Neural cell (in vitro differentiated cells): Measurements from ENCODE around the gene NKPD1. TPM values are rescaled to one million over a fixed set of nuclear protein-coding genes. Genes with fewer than 3 reads are reported as not detected.

Experiments
- H2AFZ ChIP-seq: fragments of 200-600, 300-800 bp; sonication (generic), shearing (Covaris generic); 2 replicates; pipeline ENCODE4 v1.6.0; 2014; ENCODE audit warnings: low read depth, mild to moderate bottlenecking, antibody characterized with exemption, low read length, moderate library complexity
- H3F3A ChIP-seq: fragments of 200-600 bp; shearing (Covaris generic); 2 replicates; pipeline ENCODE4 v1.6.1; 2016; ENCODE audit warnings: mild to moderate bottlenecking, moderate library complexity, mixed read lengths, antibody characterized with exemption, low read length; ENCODE audit not compliant: insufficient read depth, poor library complexity, severe bottlenecking
- H3K27ac ChIP-seq: fragments of 200-600, 300-800 bp; sonication (generic), shearing (Covaris generic); 2 replicates; pipeline ENCODE4 v1.5.1; 2014; ENCODE audit warnings: mild to moderate bottlenecking, low read length, moderate library complexity
- H3K27me3 ChIP-seq: fragments of 300-800, 200-600 bp; sonication (generic), shearing (Covaris generic); 2 replicates; pipeline ENCODE4 v1.6.0; 2014; ENCODE audit warnings: mild to moderate bottlenecking, low read depth, low read length, moderate library complexity; ENCODE audit not compliant: insufficient read depth
- H3K36me3 ChIP-seq: fragments of 300-800, 200-600 bp; sonication (generic), shearing (Covaris generic); 2 replicates; pipeline ENCODE4 v1.5.1; 2014; ENCODE audit warnings: mild to moderate bottlenecking, antibody characterized with exemption, low read length, moderate library complexity; ENCODE audit not compliant: insufficient read depth
- H3K4me2 ChIP-seq: fragments of 300-800, 200-600 bp; sonication (generic), shearing (Covaris generic); 2 replicates; pipeline ENCODE4 v1.6.0; 2014; ENCODE audit warnings: mild to moderate bottlenecking, low read length
- H3K4me3 ChIP-seq: fragments of 300-800, 200-600 bp; sonication (generic), shearing (Covaris generic); 2 replicates; pipeline ENCODE4 v1.5.1; 2014; ENCODE audit warnings: mild to moderate bottlenecking, low read length, moderate library complexity
- H3K79me2 ChIP-seq: fragments of 200-600 bp; shearing (Covaris generic); replicated peaks from 2 replicates; pipeline ENCODE4 v1.6.0; 2014; ENCODE audit warnings: mild to moderate bottlenecking, low read length, moderate library complexity; ENCODE audit not compliant: insufficient read depth
- H3K9ac ChIP-seq: fragments of 300-800, 200-600 bp; sonication (generic), shearing (Covaris generic); 2 replicates; pipeline ENCODE4 v1.6.1; 2016; ENCODE audit warnings: mild to moderate bottlenecking, low read length, mixed read lengths
- H3K9me2 ChIP-seq: fragments of 200-600 bp; shearing (Covaris generic); 2 replicates; pipeline ENCODE4 v1.6.1; 2016; ENCODE audit warnings: mild to moderate bottlenecking, low read length, mixed read lengths; ENCODE audit not compliant: insufficient read depth
- H3K9me3 ChIP-seq: fragments of 200-600, 300-800 bp; sonication (generic), shearing (Covaris generic); 2 replicates; pipeline ENCODE4 v1.6.1; 2016; ENCODE audit warnings: mild to moderate bottlenecking, mixed run types, low read length, moderate library complexity, mixed read lengths
- H4K20me1 ChIP-seq: fragments of 200-600 bp; shearing (Covaris generic); 2 replicates; pipeline ENCODE4 v1.6.1; 2016; ENCODE audit warnings: mild to moderate bottlenecking, mixed run types; ENCODE audit not compliant: insufficient read depth
- CTCF ChIP-seq: fragments of 450-650 bp; IDR thresholded peaks from 2 replicates; pipeline ENCODE4 v1.5.1; 2014; ENCODE audit warnings: antibody characterized with exemption, mild to moderate bottlenecking, moderate library complexity; ENCODE audit not compliant: poor library complexity, severe bottlenecking
- EP300 ChIP-seq: fragments of 450-650 bp; conservative IDR thresholded peaks from 2 replicates; pipeline ENCODE4 v1.6.1; 2014; ENCODE audit warnings: antibody characterized with exemption, mild to moderate bottlenecking, moderate library complexity; ENCODE audit not compliant: poor library complexity, severe bottlenecking
- EZH2 ChIP-seq: fragments of 200-600, 300-800 bp; shearing (Covaris generic), sonication (generic); IDR thresholded peaks from 2 replicates; pipeline ENCODE4 v1.6.1; 2014; ENCODE audit warnings: antibody characterized with exemption, low read length, borderline replicate concordance, mild to moderate bottlenecking; ENCODE audit not compliant: insufficient read depth, poor library complexity, severe bottlenecking
- MXI1 ChIP-seq: fragments of 450-650 bp; conservative IDR thresholded peaks from 2 replicates; pipeline ENCODE4 v1.6.1; 2014; ENCODE audit warnings: antibody characterized with exemption, mild to moderate bottlenecking; ENCODE audit not compliant: poor library complexity, severe bottlenecking
- POLR2AphosphoS5 ChIP-seq: IDR thresholded peaks from 2 replicates; pipeline ENCODE4 v1.6.1; 2012
- RAD21 ChIP-seq: fragments of 450-650 bp; conservative IDR thresholded peaks from 2 replicates; pipeline ENCODE4 v1.6.1; 2014; ENCODE audit warnings: antibody characterized with exemption, mild to moderate bottlenecking, moderate library complexity
- SMC3 ChIP-seq: fragments of 450-650 bp; conservative IDR thresholded peaks from 2 replicates; pipeline ENCODE4 v1.6.1; 2014; ENCODE audit warnings: antibody characterized with exemption, mild to moderate bottlenecking, moderate library complexity; ENCODE audit not compliant: poor library complexity
- TAF1 ChIP-seq: IDR thresholded peaks from 2 replicates; pipeline ENCODE4 v1.6.1; 2012; ENCODE audit warnings: low read depth
- polyA plus RNA-seq: library from polyadenylated mRNA; depleted of rRNA; stranded (reverse); fragments of >200 nt; gene quantifications from 2 replicates; pipeline ENCODE4 v1.2.3, GENCODE V29; 2014
- TF ChIP-seq, protein P1 (sequence below): IDR thresholded peaks from 2 replicates; pipeline ENCODE4 v1.6.1; 2012; ENCODE audit warnings: borderline replicate concordance

The NKPD1 gene
- polyA plus RNA-seq, 1 donor from 2014 or later, result 2.8 TPM

DNA sequence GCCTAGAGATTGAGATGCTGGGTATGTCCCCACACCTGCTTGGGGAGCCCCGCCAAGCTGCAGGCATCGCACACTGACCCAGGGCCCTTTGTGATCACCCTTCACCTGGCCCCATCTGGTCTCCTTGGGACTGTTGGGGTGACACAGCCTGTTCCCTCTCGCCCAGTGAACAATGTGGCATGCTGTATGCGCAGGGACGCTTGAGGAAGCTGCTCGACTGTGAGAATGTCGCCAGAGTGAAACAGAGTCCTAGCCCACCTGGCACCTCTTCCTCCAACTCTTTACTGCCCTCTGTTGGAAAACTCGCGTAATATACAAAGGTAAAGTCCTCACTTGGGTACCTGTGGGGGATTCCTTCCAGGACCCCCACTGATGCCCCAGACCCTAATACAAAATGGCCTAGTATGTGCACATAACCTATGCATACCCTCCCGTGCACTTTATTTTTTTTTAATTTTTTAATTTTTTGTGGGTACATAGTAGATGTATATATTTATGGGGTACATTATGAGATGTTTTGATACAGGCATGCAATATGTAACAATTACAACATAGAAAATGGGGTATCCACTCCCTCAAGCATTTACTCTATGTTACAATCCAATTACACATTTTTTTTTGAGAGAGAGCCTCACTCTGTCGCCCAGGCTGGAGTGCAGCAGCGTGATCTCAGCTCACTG, 26.8 kb upstream of the NKPD1 start:
- TF ChIP-seq SMC3 (peak; percentile 75), TAF1 (no peak), CTCF (peak; percentile 71), EZH2 (no peak), POLR2AphosphoS5 (no peak), EP300 (no peak), MXI1 (no peak), RAD21 (peak; percentile 71)
- TF ChIP-seq, protein P1, sequence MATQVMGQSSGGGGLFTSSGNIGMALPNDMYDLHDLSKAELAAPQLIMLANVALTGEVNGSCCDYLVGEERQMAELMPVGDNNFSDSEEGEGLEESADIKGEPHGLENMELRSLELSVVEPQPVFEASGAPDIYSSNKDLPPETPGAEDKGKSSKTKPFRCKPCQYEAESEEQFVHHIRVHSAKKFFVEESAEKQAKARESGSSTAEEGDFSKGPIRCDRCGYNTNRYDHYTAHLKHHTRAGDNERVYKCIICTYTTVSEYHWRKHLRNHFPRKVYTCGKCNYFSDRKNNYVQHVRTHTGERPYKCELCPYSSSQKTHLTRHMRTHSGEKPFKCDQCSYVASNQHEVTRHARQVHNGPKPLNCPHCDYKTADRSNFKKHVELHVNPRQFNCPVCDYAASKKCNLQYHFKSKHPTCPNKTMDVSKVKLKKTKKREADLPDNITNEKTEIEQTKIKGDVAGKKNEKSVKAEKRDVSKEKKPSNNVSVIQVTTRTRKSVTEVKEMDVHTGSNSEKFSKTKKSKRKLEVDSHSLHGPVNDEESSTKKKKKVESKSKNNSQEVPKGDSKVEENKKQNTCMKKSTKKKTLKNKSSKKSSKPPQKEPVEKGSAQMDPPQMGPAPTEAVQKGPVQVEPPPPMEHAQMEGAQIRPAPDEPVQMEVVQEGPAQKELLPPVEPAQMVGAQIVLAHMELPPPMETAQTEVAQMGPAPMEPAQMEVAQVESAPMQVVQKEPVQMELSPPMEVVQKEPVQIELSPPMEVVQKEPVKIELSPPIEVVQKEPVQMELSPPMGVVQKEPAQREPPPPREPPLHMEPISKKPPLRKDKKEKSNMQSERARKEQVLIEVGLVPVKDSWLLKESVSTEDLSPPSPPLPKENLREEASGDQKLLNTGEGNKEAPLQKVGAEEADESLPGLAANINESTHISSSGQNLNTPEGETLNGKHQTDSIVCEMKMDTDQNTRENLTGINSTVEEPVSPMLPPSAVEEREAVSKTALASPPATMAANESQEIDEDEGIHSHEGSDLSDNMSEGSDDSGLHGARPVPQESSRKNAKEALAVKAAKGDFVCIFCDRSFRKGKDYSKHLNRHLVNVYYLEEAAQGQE, result no peak
- H3K27me3 ChIP-seq, result no peaks in the 10 kb centered on the region
- no peaks in the 10 kb centered on the region for H3K9me2 ChIP-seq
- no peak overlapping the region for H3K4me2 ChIP-seq
- no peaks in the 10 kb centered on the region for H3K36me3 ChIP-seq
- H3K27ac ChIP-seq, result no peak overlapping the region
- no peaks in the 10 kb centered on the region for H3K9me3 ChIP-seq
- no peak overlapping the region for H3K4me3 ChIP-seq
- no peak overlapping the region for H2AFZ ChIP-seq
- H3K79me2 ChIP-seq, result no peaks in the 10 kb centered on the region
- no peaks in the 10 kb centered on the region for H4K20me1 ChIP-seq
- no peaks in the 10 kb centered on the region for H3F3A ChIP-seq
- H3K9ac ChIP-seq, result no peak overlapping the region

DNA sequence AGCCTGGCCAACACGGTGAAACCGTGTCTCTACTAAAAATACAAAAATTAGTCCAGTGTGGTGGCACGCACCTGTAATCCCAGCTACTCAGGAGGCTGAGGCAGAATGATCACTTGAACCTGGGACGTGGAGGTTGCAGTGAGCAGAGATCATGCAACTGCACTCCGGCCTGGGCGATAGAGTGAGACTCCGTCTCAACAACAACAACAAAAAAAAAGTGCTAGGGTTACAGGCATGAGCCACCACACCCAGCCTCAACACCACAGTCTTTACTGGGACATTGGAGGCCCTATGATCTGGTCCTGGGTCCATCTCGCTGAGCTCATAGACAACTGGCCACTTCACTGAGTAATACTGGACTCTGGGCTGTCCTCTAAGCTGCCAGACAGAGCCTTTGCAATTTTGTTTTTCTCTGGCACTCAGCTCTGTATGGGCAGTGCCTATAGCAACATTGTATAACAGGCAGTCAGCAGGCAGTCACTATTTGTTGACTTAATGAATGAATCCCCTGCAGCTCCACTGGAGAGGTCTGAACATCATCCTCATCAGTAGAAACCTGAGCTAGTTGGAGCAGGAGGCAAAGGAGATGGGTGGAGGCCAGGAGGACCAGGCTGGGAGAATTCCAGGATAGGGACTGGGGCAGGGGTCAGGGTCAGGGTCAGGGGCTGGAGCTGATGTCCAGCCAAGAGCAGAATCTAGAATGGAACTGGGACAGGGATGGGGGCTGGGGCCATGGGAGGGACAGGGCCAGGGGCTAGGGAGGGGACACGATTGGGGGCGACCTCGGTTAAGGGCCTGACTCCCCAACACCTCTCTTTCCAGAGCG, 25.9 kb upstream of the NKPD1 start:
- H3K79me2 ChIP-seq, result no peaks in the 10 kb centered on the region
- H4K20me1 ChIP-seq, result no peaks in the 10 kb centered on the region
- H3K4me3 ChIP-seq, result no peak overlapping the region
- TF ChIP-seq RAD21 (no peak), EZH2 (no peak), MXI1 (no peak), SMC3 (no peak), EP300 (no peak), CTCF (no peak), TAF1 (no peak)
- TF ChIP-seq, protein P1, result no peak
- H3K4me2 ChIP-seq, result no peak overlapping the region
- no peaks in the 10 kb centered on the region for H3K9me2 ChIP-seq
- H3K9me3 ChIP-seq, result no peaks in the 10 kb centered on the region
- H3F3A ChIP-seq, result no peaks in the 10 kb centered on the region
- H3K27me3 ChIP-seq, result no peaks in the 10 kb centered on the region
- H3K27ac ChIP-seq, result no peak overlapping the region
- H2AFZ ChIP-seq, result no peak overlapping the region
- H3K36me3 ChIP-seq, result no peaks in the 10 kb centered on the region
- no peak overlapping the region for H3K9ac ChIP-seq
